ENCODE measurements around the gene KLHDC4. TPM values are rescaled to one million over a fixed set of nuclear protein-coding genes. Genes with fewer than 3 reads are reported as not detected.

Gene KLHDC4
- total and polyA plus RNA-seq, 11 donors: 6.8 to 20.5 (median 14.3) TPM

- Histone ChIP-seq H3K27me3 (no peaks in the 10 kb centered on the region), H3K27ac (no peak overlapping the region), H3K9me3 (no peaks in the 10 kb centered on the region), H3K4me3 (no peak overlapping the region), H3K36me3 (peaks cover 0 to 40% (median 13%) of the 10 kb centered on the region in 9 donors), H3K4me1 (peaks cover 0 to 5% (median 1%) of the 10 kb centered on the region in 12 donors)
- 80 to 84% (median 83%) methylated on average over 23 of the region's 23 CpGs for WGBS, 4 donors
- ATAC-seq: no peak
- intact Hi-C loops (cut with DNase I): no loop called here
- DNase-seq: no peak
- TF ChIP-seq POLR2A (IDR thresholded peaks at IDR 0.05) (no peak), CTCF (IDR thresholded peaks at IDR 0.05) (no peak)
These were observed 30.3 kb downstream of the KLHDC4 start for GRCh38 chr16:87735270-87736007.

- TF ChIP-seq CTCF (IDR thresholded peaks at IDR 0.05): no peak
- no peak for TF ChIP-seq POLR2A (IDR thresholded peaks at IDR 0.05)
- no peak overlapping the region for H3K4me3 ChIP-seq
- H3K4me1 ChIP-seq: no peaks in the 10 kb centered on the region
- no peak for DNase-seq
- H3K9me3 ChIP-seq: no peaks in the 10 kb centered on the region
- intact Hi-C loops (cut with DNase I): no loop called here
- ATAC-seq: no peak
- H3K27ac ChIP-seq: no peak overlapping the region
- H3K27me3 ChIP-seq: no peaks in the 10 kb centered on the region
- 72 to 82% (median 78%) methylated on average over 14 of the region's 14 CpGs for whole genome bisulfite sequencing, 4 donors
- peaks cover 0 to 41% (median 20%) of the 10 kb centered on the region in 9 donors for H3K36me3 ChIP-seq
These were observed 31.1 kb downstream of the KLHDC4 start for GRCh38 chr16:87734644-87735043.

DNA sequence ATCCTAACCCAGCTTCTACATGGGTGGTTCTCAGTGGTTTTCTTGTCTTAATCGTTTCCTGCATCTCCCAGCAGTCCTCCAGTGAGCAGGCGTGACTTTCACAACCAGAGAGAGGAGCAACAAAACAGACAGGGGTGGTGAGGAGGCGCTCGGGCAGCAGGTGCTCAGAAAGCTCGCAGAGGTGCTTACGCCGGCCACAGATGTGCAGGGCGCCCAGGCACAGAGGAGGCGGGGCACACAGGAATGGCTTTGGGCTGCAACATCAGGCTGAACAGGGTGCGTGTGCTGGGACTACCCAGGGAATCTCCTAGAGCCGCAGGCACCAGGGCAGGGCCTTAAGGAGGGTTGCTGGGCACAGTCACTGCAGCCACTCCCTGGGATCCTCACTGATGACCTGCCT, 32.6 kb downstream of the KLHDC4 start:
- WGBS, 4 donors: 88 to 96% (median 91%) methylated on average over 11 of the region's 11 CpGs
- H3K4me3 ChIP-seq: no peak overlapping the region
- no peaks in the 10 kb centered on the region for H3K27me3 ChIP-seq
- H3K9me3 ChIP-seq: no peaks in the 10 kb centered on the region
- no peaks in the 10 kb centered on the region for H3K4me1 ChIP-seq
- peaks cover 0 to 55% (median 35%) of the 10 kb centered on the region in 9 donors for H3K36me3 ChIP-seq
- no peak overlapping the region for H3K27ac ChIP-seq
- ATAC-seq: no peak
- no peak for DNase-seq
- TF ChIP-seq CTCF (IDR thresholded peaks at IDR 0.05) (no peak), POLR2A (IDR thresholded peaks at IDR 0.05) (no peak)
- intact Hi-C loops (cut with DNase I): no loop called here

DNA sequence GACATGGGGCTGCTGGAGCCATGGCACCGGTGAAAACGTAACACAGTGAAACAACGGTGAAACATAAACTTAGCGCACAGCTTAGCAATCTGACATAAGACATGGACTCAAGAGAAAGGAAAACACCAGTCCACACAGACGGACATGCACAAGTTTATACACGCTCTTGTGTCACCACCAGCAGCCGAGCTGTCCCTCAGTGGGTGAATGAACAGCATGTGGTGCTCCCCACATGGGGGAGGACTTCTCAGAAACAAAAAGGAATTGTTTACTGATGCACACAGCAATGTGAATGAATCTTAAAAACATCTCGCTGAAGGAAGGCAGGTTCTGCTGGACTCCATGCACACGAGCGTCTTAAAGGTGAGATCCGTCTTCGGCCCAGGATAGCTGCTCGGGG, 34.2 kb downstream of the KLHDC4 start:
- ATAC-seq (no peak), DNase-seq (no peak)
- Histone ChIP-seq H3K27ac (no peak overlapping the region), H3K36me3 (peaks cover 0 to 58% (median 40%) of the 10 kb centered on the region in 9 donors), H3K9me3 (no peaks in the 10 kb centered on the region), H3K4me1 (no peaks in the 10 kb centered on the region), H3K4me3 (no peak overlapping the region), H3K27me3 (no peaks in the 10 kb centered on the region)
- TF ChIP-seq CTCF (IDR thresholded peaks at IDR 0.05): no peak
- TF ChIP-seq POLR2A (IDR thresholded peaks at IDR 0.05): no peak
- intact Hi-C loops (cut with DNase I): no loop called here
- WGBS, 4 donors: 97 to 98% (median 98%) methylated on average over 13 of the region's 13 CpGs
